ENCODE data around the gene HOXC6.

HOXC6 gene

GRCh38 chr12:53981634-53982565, 46.3 kb upstream of the HOXC6 start:
- no peak for DNase-seq (ENCODE audit: extremely low read depth, insufficient read length)
- Histone ChIP-seq H3K4me3 (replicated peaks; ENCODE audit: low read depth, low read length) (no peak overlapping the region), H3K36me3 (ENCODE audit: control insufficient read depth, insufficient read depth, low read length) (no peaks in the 10 kb centered on the region), H3K27me3 (replicated peaks; ENCODE audit: control insufficient read depth, insufficient read depth, low read length) (peaks cover 2% of the 10 kb centered on the region)
- peak; percentile 21 for TF ChIP-seq CTCF (IDR thresholded peaks at IDR 0.05; ENCODE audit: insufficient read depth, low read length, poor library complexity, severe bottlenecking)

- Histone ChIP-seq H3K4me3 (replicated peaks; ENCODE audit: low read depth, low read length) (no peak overlapping the region), H3K27me3 (replicated peaks; ENCODE audit: control insufficient read depth, insufficient read depth, low read length) (peaks cover 5% of the 10 kb centered on the region), H3K36me3 (ENCODE audit: control insufficient read depth, insufficient read depth, low read length) (no peaks in the 10 kb centered on the region)
- TF ChIP-seq CTCF (IDR thresholded peaks at IDR 0.05; ENCODE audit: insufficient read depth, low read length, poor library complexity, severe bottlenecking) = no peak
- no peak for DNase-seq (ENCODE audit: extremely low read depth, insufficient read length)
These were observed 45.3 kb upstream of the HOXC6 start for GRCh38 chr12:53982648-53983567.

GRCh38 chr12:53983568-53983949, 44.7 kb upstream of the HOXC6 start:
- no peak for DNase-seq (ENCODE audit: extremely low read depth, insufficient read length)
- Histone ChIP-seq H3K27me3 (replicated peaks; ENCODE audit: control insufficient read depth, insufficient read depth, low read length) (peaks cover 5% of the 10 kb centered on the region), H3K36me3 (ENCODE audit: control insufficient read depth, insufficient read depth, low read length) (no peaks in the 10 kb centered on the region), H3K4me3 (replicated peaks; ENCODE audit: low read depth, low read length) (no peak overlapping the region)
- TF ChIP-seq CTCF (IDR thresholded peaks at IDR 0.05; ENCODE audit: insufficient read depth, low read length, poor library complexity, severe bottlenecking) = no peak

- no peaks in the 10 kb centered on the region for H3K36me3 ChIP-seq (ENCODE audit: control insufficient read depth, insufficient read depth, low read length)
- no peak for DNase-seq (ENCODE audit: extremely low read depth, insufficient read length)
- TF ChIP-seq CTCF (IDR thresholded peaks at IDR 0.05; ENCODE audit: insufficient read depth, low read length, poor library complexity, severe bottlenecking) = no peak
- H3K27me3 ChIP-seq (replicated peaks; ENCODE audit: control insufficient read depth, insufficient read depth, low read length) = peaks cover 5% of the 10 kb centered on the region
- H3K4me3 ChIP-seq (replicated peaks; ENCODE audit: low read depth, low read length) = no peak overlapping the region
These were observed 44.2 kb upstream of the HOXC6 start for GRCh38 chr12:53983950-53984572.

- TF ChIP-seq CTCF (IDR thresholded peaks at IDR 0.05; ENCODE audit: insufficient read depth, low read length, poor library complexity, severe bottlenecking) = peak; percentile 82
- peak; percentile 75 for DNase-seq (ENCODE audit: extremely low read depth, insufficient read length)
- peaks cover 5% of the 10 kb centered on the region for H3K27me3 ChIP-seq (replicated peaks; ENCODE audit: control insufficient read depth, insufficient read depth, low read length)
- peak within 1 kb of the TSS; percentile 13; the same call in 1 of the 2 replicates for H3K4me3 ChIP-seq (replicated peaks; ENCODE audit: low read depth, low read length)
- no peaks in the 10 kb centered on the region for H3K36me3 ChIP-seq (ENCODE audit: control insufficient read depth, insufficient read depth, low read length)
These were observed 43.1 kb upstream of the HOXC6 start, which contains the start of gene HOXC10 for GRCh38 chr12:53984901-53985691. Gene HOXC10, plus strand, starts transcription at chr12:53985146. Its CDS starts 114 bp downstream, at chr12:53985260.
